HepG2 (cell line): ENCODE results near the gene WDR48. TPM values are rescaled to one million over a fixed set of nuclear protein-coding genes. Genes with fewer than 3 reads are reported as not detected.
A peak's percentile ranks its signal among the peaks of the same experiment; 100 is the strongest.

Experiments
- AKAP8 ChIP-seq: sonication (generic); formaldehyde crosslinking; IDR thresholded peaks from 2 replicates; pipeline ENCODE4 v1.5.1; 2020; ENCODE audit warnings: mild to moderate bottlenecking, missing genetic modification reagents
- AKNA ChIP-seq: sonication (generic); formaldehyde crosslinking; IDR thresholded peaks from 2 replicates; pipeline ENCODE4 v1.4.0; 2020; ENCODE audit warnings: missing genetic modification reagents, borderline replicate concordance
- CHD4 ChIP-seq: fragments of 200-600 bp; sonication (generic); IDR thresholded peaks from 2 replicates; pipeline ENCODE4 v1.7.0; 2017; ENCODE audit warnings: mild to moderate bottlenecking, low read length, borderline replicate concordance
- CREB1 ChIP-seq, 2 experiments: fragments of 450-650 bp in 1 of 2; IDR thresholded peaks; 2 replicates each; pipeline ENCODE4 v1.6.1; 2016 to 2017; ENCODE audit warnings: control low read depth in 1 of 2, mild to moderate bottlenecking in 1 of 2, missing compliant biosample characterization in 1 of 2, missing genetic modification characterization in 1 of 2
- CREM ChIP-seq, 2 experiments: sonication (generic) in 1 of 2; formaldehyde crosslinking in 1 of 2; IDR thresholded peaks; 2 replicates each; pipeline versions ENCODE4 v1.4.0 to v1.6.1; 2016 to 2020; ENCODE audit warnings: antibody characterized with exemption in 1 of 2, mild to moderate bottlenecking in 1 of 2, missing genetic modification reagents in 1 of 2
- GATA4 ChIP-seq: sonication (generic); IDR thresholded peaks from 2 replicates; pipeline ENCODE4 v1.6.1; 2016; ENCODE audit warnings: antibody characterized with exemption, low read depth, borderline replicate concordance
- IKZF5 ChIP-seq: IDR thresholded peaks from 2 replicates; pipeline ENCODE4 v1.6.1; 2018; ENCODE audit warnings: missing genetic modification reagents, mild to moderate bottlenecking, missing compliant biosample characterization
- KDM5B ChIP-seq: sonication (generic); formaldehyde crosslinking; IDR thresholded peaks from 2 replicates; pipeline ENCODE4 v1.4.0; 2020; ENCODE audit warnings: missing genetic modification reagents, mild to moderate bottlenecking, borderline replicate concordance
- KMT2B ChIP-seq: IDR thresholded peaks from 2 replicates; pipeline ENCODE4 v1.6.1; 2016; ENCODE audit warnings: missing genetic modification reagents, missing compliant biosample characterization
- RAD21 ChIP-seq: fragments of 450-650 bp; formaldehyde crosslinking; IDR thresholded peaks from 2 replicates; pipeline ENCODE4 v1.5.0; 2020; ENCODE audit warnings: mild to moderate bottlenecking
- TAF15 ChIP-seq: fragments of 200-400 bp; formaldehyde crosslinking; IDR thresholded peaks from one replicate; pipeline ENCODE4 v1.6.1; 2018; ENCODE audit warnings: mild to moderate bottlenecking, low read depth, low read length; ENCODE audit not compliant: poor library complexity, severe bottlenecking
- ZMYM3 ChIP-seq: sonication (generic); formaldehyde crosslinking; IDR thresholded peaks from 2 replicates; pipeline ENCODE4 v1.5.1; 2020; ENCODE audit warnings: mild to moderate bottlenecking, missing genetic modification reagents
- ZNF33A ChIP-seq: sonication (generic); formaldehyde crosslinking; IDR thresholded peaks from 2 replicates; pipeline ENCODE4 v1.5.1; 2020; ENCODE audit warnings: missing genetic modification reagents, mild to moderate bottlenecking, moderate library complexity, borderline replicate concordance
- ZNF451 ChIP-seq: sonication (generic); formaldehyde crosslinking; IDR thresholded peaks from 2 replicates; pipeline ENCODE4 v1.5.0; 2020; ENCODE audit warnings: mild to moderate bottlenecking, missing genetic modification reagents
- ZNF468 ChIP-seq: sonication (generic); formaldehyde crosslinking; IDR thresholded peaks from 2 replicates; pipeline ENCODE4 v1.8.0; 2022; ENCODE audit warnings: mild to moderate bottlenecking, moderate library complexity, missing genetic modification reagents
- ZNF563 ChIP-seq: sonication (generic); formaldehyde crosslinking; IDR thresholded peaks from 2 replicates; pipeline ENCODE4 v1.8.0; 2022; ENCODE audit warnings: mild to moderate bottlenecking, moderate library complexity, missing genetic modification reagents
- ZNF687 ChIP-seq: sonication (generic); formaldehyde crosslinking; IDR thresholded peaks from 2 replicates; pipeline ENCODE4 v1.5.1; 2020; ENCODE audit warnings: mild to moderate bottlenecking, missing genetic modification reagents, moderate library complexity
- ZNF737 ChIP-seq: sonication (generic); formaldehyde crosslinking; IDR thresholded peaks from 2 replicates; pipeline ENCODE4 v1.5.0; 2020; ENCODE audit warnings: missing genetic modification reagents, mild to moderate bottlenecking, borderline replicate concordance
- polyA plus RNA-seq, 8 experiments: library from polyadenylated mRNA; depleted of rRNA in 3 of 8; stranded (reverse) in 7 of 8; unstranded in 1 of 8; fragments of >200 nt; fragmentation: Illumina TruSeq in 4 of 8; extraction: Trizol in 4 of 8; gene quantifications; 2 replicates each; pipeline versions ENCODE4 v1.2.1 to v1.2.3, GENCODE V29; 2011 to 2016; ENCODE audit warnings: low read depth in 4 of 8, missing spikeins in 1 of 8, mixed read lengths in 1 of 8; ENCODE audit not compliant: insufficient read depth in 1 of 8
- total RNA-seq, 5 experiments: library from RNA; depleted of rRNA; stranded (reverse); fragments of >200 nt; fragmentation: Illumina TruSeq; extraction: Trizol; gene quantifications; 2 replicates each; pipeline ENCODE4 v1.2.3, GENCODE V29; 2016; ENCODE audit warnings: low read depth in 1 of 5

WDR48 gene
- total and polyA plus RNA-seq, 2 of the 13 experiments (the other 11 are each of a cell fraction or from before 2014, with no cell fraction given), result 29.2 to 31.2 TPM

- TF ChIP-seq ZNF687 (peak; percentile 62), CREB1 (IDR thresholded peaks at IDR 0.05) (peak; percentile 76), CREB1 (CRISPR knock-in tag; IDR thresholded peaks at IDR 0.05) (peak; percentile 91), KDM5B (CRISPR knock-in tag) (no peak), TAF15 (no peak), IKZF5 (no peak), KMT2B (CRISPR knock-in tag) (peak; percentile 74), GATA4 (no peak), ZNF737 (CRISPR knock-in tag) (no peak), CHD4 (no peak), ZNF451 (CRISPR knock-in tag) (no peak), ZNF563 (CRISPR knock-in tag) (no peak), ZNF33A (0 out of 2 replicates have a peak, but pooled peaks have one; percentile 68), AKNA (CRISPR knock-in tag) (no peak), ZNF468 (peak; percentile 63; the same call in 1 of the 2 replicates), ZMYM3 (CRISPR knock-in tag) (no peak), CREM (IDR thresholded peaks at IDR 0.05) (peak; percentile 76), CREM (CRISPR knock-in tag; IDR thresholded peaks at IDR 0.05) (peak; percentile 38; the same call in 1 of the 2 replicates), RAD21 (peak; percentile 53), AKAP8 (no peak)
These were observed 55.8 kb downstream of the WDR48 start, which contains the start of the genes GORASP1 and TTC21A (continued) for GRCh38 chr3:39107388-39108199.
